Cerebellar cortex (tissue), 1 donor: ENCODE measurements around the gene COL5A2.

Experiments used
- DNase-seq: peaks from one replicate; pipeline ENCODE4 v3.0.0-alpha.2; 2015; ENCODE audit warnings: low spot score

The COL5A2 gene

DNA sequence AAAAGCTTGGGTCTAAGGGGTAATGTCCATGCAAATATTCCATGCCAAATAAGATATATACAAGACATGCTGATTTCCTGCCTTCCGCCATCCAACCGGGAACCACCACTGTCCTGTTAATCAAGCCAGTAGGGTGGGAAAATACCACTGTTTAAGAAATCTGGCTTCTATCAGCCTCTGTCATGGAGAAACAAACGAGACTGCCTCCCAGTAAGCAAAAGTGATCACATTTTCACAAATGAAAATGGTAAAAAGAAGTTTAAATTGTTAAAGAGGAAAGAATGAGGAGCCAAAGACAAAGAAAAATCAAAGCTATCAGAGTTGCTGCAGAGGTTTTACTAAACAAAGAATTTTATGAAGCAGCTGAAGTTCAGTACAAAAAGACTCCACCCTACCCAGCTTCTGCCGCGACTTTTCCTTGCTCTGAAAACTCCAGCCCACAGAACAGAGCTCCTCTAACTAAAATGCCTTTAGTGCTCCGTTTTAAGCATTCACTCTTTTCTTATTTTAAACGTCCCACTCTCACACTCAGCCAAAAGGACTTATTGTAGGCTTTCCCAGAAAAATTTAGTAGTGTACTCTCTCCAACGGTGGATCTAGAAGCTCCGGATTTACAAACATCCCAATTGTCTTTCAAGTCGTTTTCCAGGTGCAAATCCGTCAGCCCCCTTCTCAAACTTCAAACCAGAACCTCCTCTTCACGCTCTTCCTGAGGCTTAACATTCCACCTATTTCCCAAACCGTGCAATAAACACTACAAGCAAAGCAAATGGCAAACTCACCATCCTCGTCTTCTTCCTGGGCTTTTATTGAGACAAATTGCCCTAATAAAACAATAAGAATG is 613 bp downstream of the COL5A2 start:
- no peak for DNase-seq

DNA sequence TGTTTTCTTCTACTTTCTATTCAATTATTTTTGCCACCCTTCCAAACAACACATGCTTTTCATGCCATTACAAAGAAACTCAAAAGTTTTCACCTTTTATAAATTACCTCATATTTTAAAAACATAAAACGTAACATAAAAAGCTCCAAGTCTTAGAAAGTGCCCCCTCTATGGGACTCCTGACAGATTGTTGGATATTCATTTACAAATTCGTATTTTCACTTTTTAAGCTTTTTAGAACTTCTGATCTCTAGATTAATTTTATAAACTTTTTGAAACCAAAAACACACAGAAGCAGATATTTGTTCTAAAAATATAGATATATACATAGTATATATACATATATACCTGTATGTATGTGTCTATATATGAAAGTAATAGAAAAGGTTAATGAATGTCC is 1.5 kb downstream of the COL5A2 start:
- no peak for DNase-seq

DNA sequence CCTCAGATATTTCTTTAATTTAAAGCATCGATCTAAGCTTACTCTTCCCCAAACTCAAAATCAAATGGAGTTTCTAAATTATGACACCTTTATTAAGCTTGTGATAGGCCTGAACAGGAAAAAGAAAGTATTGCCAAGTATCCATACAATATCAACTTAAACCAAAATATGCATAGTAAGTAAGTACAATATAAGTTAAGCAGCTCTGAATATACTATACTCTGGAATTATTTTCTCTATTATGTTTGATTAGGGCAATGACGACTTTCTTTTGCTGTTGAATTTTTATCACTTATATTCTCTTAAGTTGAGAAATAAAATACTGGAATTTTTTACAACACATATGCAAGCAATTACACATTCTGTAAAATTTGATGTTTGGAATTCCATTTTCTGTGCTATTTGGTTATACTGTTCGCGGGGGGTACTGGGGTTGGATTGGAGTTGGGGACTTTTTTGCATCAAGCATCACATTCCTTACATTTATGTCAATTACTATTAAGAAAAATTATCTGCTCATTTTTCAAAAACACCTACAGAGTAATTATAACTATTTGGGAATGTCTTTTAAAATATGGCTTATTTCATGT is 2.2 kb downstream of the COL5A2 start:
- DNase-seq, result no peak

DNA sequence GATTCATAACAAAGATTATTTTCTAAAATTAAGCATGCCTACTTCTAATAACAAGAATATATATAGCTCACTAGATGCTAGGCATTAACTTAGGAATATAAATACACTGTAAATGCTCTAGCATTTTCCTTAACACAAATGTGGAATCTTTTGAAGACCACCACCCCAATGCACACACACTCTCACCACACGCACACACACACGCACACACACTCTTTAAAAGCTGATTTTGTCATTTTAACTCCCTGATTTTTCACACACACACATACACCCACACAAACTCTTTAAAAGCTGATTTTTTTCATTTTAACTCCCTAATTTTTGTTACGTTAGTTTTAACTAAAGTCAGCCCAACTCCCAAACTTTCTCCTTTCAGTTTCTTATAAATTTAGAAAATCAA is 3.0 kb downstream of the COL5A2 start:
- DNase-seq, result no peak

DNA sequence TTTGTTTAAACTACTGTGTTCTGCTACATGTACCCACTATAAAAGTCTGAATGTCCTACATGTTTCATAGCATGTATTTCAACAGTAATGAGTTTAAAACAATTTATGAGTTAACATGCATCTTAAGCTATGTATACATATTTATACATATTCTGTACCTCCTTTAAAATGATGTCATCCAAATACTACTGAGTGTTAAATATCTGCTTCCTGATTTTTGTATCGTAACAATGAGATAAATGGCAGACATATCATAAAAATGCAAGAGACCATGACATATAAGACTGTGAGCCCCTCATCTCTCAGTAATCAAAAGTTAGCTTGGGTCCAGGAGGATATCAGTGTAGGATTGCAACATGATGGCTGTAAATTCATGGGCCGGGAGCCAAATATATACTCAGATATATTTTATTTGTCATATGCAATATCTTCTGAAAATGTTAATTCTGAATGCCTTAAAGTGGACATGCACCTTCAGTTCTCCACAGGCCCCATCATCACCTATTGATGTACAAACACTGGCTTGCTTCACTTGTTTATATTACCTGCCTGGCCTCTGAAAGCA is 3.6 kb downstream of the COL5A2 start:
- DNase-seq, result no peak

DNA sequence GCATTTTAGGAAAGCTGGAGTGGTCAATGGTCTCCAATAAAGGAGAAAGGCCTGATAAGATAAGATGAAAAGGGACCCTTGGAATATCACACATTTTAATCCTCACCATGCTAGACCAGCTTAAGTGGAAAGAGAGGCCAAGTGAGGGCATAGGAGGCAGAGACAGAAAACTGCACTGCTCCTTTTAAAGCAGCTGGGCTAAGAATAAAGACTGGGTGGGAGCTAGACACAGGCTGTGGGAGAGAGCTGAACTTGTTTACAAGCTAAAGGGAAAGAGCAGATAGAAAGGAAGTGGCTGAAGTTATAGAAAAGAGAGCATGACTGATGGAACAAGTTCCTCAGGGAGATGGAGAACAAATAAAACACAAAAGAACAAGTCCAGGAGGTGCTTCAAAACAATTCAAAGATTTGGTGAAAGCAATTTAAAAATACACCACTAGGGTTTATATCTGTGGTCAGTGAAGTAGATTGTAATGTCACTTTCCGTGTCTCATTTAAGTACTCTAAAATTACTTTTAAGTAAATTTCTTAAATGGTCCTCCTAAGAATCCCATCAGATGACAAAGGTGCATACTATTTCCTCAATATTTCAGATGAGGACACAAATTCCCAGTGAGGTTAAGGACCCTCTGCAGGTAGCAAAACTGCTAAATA is 7.5 kb downstream of the COL5A2 start:
- DNase-seq, result no peak

DNA sequence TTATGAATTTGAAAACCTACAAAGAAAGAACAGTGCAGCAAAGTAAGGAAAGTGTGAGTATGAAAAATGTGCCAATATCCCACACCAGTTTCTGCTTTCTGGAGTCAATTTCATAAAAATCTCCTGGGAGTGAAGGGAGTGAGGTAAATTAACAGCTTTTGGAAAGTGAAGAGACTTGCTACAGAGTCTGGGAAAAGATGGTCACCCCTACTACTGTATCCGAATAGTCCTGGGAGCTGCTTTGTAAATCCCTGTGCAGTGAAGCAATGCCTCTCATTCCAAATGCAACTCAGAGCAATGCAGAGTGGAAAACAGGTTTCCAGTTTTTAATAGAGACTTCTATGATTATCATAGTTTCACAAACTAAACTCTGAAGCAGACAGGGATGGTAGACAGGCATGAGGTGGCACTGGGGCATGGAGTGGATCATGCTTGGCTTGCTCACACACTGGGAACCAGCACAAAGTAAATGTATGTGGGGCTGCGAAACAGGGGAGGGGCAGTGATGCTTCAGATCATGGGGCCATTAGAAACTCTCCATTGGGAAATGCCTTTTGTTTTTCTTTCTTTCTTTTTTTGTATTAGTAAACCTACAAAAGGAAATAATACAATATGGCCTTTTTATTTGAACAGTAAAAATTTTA is 10.6 kb downstream of the COL5A2 start:
- no peak for DNase-seq

DNA sequence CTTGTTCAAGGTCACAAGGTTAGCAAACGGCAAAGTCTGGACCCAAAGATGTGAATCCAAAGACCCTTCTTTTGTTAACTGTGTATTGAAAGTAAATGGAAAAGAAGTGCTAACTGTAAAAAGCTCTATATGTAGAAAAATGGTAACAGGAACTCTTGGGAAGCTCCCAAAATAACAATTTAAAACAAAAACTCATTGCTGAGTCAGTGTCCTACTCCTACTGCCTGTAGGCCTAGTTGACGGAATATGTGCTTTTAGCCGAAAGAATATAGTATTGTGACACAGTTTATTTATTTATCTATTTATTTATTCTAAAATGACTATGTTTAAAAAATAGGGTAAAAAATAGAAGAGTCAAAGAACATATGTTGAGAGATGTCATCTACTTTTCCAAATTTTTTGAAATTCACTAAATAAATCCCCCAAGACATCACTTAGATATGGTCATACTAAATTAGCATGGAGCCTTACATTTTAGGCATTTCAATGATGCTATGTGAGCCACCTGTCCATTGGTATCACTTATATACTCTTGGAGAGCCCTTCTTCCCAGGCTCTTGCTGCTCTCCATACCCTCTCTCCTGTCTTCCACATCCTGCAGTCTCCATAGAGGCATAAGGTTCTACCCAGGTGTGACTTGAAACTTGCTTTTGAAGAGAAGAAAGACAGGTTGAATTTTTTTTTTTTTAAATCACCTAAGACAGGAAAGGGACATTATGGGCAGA is 13.7 kb downstream of the COL5A2 start:
- DNase-seq, result no peak

DNA sequence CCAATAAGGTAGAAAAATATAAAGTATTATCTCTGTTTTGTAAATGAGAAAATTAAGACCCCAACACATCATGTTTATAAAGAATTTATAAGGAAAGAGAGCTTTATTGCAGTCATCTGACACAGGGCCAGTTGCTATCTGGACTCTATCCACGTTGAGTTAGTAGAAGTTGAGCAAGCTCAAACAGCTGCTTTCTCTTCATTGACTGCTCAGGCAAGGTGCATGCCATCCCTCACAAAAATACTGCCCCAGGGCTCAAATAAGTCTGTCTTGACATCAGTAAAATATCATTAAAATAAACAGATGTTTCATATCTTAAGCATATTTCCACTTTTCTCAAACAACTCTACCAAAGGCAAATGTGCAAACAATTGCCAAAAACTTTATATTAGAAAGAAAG is 14.8 kb downstream of the COL5A2 start:
- no peak for DNase-seq

DNA sequence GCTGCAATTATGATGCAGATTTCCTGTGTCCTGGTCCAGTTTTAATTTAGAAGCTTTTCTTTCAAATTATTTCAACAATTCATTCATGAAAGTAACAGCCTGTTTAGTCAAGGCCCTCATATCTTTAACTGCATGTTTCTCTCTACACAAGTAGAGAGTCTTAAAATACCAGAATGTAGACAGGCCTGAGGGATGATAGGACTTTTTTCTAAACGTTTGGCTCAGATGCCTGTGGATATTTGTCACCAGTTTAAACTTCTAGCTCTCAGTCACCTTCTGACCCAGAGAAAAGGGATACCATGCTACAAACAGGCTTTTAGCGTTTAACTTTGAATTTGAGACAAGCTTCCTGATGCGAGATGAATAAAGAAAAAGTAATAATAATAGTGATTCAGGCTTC is 15.7 kb downstream of the COL5A2 start:
- DNase-seq, result no peak

DNA sequence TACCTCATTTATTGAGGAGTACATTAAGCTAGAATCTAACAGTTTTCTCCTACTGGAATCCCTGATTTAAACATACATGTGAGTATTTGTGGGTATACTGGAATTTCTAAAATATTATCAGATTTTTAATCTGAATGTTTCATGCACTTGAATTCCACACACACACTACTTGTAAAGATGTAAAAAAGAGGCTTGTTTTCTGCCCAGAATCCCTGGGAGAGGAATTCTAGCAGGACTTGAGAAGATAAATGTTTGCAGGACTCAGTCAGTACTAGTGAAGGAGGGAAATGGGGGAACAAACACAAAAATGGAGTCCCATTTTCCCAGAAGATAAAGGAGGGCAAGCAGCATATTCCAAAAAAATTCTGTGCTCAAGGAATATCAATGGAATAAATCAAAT is 17.0 kb downstream of the COL5A2 start:
- DNase-seq, result no peak

DNA sequence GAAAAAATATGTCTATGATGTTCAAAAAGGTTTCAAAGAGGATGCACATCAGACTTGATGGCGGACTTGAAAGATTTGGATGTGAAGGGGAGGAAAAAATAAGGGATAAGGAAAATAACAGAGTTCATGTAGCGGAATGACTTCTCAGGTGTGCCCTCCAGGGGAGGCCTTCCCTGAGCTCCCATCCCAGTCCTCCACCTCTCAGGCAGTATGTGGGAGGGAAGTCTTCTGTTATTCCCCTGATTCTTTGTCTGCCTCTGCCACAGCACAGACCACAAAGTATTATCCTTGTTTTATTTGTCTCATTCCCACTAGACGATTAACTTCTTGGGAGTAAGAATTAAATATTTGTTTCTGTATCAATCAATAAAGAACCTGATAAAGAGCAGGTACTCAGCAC is 17.7 kb downstream of the COL5A2 start:
- no peak for DNase-seq

DNA sequence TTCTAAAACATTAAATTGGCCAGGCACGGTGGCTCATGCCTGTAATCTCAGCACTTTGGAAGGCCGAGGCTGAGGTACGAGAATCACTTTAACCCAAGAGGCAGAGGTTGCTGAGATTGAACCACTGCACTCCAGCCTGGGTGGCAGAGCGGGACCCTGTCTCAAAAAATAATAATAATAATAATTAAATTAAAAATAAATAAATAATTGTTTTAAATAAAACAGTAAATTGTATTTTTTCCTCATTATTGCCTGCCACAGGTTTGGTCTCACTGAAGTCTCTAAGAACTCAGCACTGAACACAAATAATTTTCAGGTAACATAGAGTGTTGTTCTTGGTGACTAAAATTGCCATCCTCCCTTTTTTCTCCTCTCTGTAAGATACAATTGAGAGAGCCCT is 19.8 kb downstream of the COL5A2 start:
- DNase-seq, result no peak

DNA sequence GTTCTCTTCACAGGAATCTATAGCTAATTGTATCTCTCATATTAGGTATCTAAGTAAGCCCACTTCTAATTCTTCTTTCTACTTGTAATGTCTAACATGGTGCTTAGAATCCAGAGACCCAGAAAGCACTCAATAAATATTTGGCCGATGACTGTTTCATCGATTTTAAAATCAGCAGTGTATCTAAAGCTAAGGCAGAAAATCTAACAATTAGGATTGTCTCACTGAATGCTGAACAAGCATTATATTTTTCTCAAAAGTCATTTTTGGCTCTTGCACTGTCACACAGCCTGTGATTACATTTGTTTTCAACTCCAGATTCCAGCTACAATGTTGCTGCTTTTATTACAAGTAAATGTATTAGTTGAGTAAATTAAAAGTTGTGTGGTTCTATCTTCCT is 20.3 kb downstream of the COL5A2 start:
- no peak for DNase-seq

DNA sequence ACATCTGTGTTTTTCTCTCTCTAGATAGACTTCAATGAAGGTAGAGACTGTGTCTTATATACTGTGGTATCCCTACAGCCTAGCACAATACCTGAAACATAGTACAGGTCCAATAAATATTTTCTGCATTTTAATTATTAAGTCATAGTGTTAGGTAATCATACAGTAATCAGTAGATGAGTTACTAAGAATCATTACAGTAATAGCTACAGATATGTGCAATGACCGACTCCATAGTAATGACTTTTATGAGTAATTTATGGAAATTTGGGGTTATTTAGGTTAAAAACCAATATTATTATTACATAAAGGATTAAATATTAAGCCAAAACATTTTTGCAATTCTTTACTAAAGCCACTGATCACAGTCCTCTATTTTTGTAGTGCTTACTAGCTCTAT is 21.6 kb downstream of the COL5A2 start:
- no peak for DNase-seq

DNA sequence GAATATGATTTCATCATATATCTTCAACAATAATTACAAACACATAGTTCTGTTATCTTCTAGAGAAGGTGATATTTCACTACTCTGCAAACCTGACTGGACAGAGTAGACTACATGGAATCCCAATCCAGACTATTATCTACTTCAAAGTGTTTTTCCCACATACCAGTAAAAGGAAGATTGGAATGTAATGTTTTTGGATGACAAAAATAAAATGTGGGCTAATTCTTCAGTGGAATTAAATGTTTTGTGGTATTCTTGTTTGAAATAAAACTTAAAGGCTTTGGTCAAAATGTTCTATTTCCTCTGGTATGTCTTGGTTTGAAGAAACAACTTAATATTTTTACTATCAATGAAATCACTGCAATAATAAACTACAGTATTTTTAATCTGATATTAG is 22.1 kb downstream of the COL5A2 start:
- DNase-seq, result no peak

DNA sequence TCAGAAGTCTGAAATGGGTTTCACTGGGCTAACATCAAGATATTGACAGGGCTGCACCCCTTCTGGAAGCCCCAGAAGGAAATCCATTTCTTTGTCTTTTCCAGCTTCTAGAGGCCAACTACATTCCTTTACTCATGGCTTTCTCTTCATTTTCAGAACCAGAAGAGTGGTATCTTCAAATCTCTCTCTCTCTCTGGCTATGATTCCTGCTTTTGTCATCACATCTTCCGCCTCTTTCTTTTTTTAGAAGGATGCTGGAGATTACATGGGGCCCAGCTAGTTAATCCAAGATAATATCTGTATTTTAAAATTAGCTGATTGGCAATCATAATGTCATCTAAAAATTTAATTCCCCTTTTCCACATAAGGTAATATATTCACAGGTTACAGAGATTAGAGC is 23.8 kb downstream of the COL5A2 start:
- DNase-seq, result no peak

DNA sequence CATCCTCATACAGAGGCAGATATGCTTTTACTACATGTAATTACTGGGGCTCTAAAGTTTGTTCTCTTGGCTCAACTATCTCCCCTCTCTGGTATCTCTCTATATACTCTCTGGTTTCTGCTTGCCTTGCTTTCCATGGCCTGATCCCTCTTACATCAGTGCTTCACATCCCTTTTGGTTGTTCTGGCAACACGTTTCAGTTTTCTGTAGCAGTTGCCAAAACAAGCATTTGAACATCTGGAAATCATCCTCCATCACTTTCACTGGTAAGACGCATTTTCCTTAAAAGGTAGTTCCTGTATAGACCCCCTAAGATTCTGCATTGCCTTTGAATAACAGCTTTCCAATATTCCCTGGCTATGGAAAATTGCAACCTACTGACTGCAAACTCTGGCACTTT is 25.9 kb downstream of the COL5A2 start:
- no peak for DNase-seq

DNA sequence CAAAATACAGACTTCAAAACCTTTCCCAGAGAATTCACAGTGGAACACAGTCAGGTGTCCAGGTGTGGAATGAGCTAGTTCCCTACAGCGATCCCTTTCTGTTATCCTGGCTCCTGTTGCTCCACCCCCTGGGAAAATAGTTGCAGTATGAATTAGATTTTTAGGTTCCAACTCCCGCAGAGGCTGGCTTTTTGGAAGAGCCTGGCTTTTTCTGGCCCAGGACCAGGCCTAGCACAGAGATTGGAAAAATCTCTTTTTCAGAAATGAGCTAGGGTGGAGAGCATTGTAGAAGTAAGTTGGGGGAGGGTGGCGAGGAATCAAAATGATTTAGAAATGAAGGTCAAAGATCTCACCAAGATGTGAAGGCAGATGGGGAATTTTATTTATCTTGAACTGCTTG is 27.1 kb downstream of the COL5A2 start:
- no peak for DNase-seq

DNA sequence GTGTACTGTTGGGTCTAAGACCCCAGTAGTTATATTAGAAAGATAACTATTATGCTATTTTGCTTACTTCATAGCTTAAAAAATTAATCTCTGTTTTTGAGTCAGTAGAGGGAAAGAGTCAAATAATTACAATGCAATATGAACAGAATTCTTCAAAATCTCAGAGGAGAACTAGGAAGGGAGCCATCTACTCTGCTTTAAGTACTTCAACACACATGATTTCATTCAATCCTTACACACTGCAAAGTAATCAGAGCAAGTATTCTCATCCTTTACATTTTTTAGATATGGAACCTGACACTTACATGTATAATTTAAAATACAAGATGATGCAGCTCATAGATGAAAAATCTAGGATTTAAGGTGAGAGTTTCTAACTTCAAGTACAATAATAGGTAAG is 27.7 kb downstream of the COL5A2 start:
- DNase-seq, result no peak

DNA sequence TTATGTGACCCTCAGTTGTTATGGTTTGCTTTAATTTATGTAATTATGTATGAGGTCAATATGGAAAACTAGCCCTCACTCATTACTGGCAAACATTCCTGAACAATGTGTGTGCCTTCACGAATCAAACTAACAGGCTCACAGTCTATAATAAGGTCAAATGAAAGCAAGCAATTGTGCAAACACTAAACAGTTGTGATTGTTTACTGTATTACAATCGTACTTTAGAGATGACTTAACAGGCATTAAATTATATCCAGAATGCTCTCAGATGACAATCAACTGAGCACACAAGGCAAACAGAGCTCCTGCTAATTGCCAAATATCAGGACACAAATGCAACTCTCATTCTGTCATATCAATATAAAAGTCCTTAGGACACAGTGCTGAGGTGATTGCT is 29.5 kb downstream of the COL5A2 start:
- DNase-seq, result no peak

DNA sequence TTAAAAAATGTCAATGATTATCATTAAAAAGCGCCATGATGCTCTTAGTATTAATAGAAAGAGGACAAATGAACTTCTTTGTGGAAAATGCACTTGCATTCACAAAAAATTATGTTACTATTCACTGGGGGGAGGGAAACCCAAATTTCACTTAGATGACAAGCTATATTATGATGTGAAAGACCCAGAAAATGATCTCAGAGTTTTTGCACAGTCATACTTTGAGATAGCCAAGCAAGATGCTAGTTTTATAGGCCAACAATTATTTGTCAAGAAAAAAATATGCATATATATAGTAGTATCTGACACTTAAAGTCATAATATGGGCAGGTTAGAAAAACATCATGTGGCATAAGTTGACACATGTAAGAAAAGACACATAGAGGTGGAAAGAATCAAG is 31.6 kb downstream of the COL5A2 start:
- DNase-seq, result no peak
